WTC11 (cell line): ENCODE results near the gene GABRR3. TPM values are rescaled to one million over a fixed set of nuclear protein-coding genes. Genes with fewer than 3 reads are reported as not detected.

ENCODE experiments used
- ATAC-seq: fragments of 200-7000 bp; cut with Tn5 transposase; 2 replicates; pipeline ENCODE4 v1.10.0; 2021; ENCODE audit warnings: mild to moderate bottlenecking, moderate library complexity
- CTCF ChIA-PET: fragments of 300-600 bp; sonication (Branson Sonifier 250); formaldehyde crosslinking; loops from one replicate; lab custom pipeline; 2021; ENCODE audit warnings: antibody characterized with exemption; lab: Charles Lee
- POLR2A ChIA-PET: fragments of 350-600 bp; sonication (Branson Sonifier 250); formaldehyde crosslinking; loops from one replicate; lab custom pipeline; 2021; ENCODE audit warnings: antibody characterized with exemption; lab: Charles Lee
- DNase-seq: peaks from one replicate; pipeline ENCODE4 v3.0.0; 2021; ENCODE audit warnings: low spot score
- H3K27ac Mint-ChIP-seq: 2 replicates; pipeline ENCODE4 v1.8.0; 2021; ENCODE audit warnings: mixed read lengths
- H3K27me3 Mint-ChIP-seq: 2 replicates; pipeline ENCODE4 v1.8.0; 2021; ENCODE audit warnings: low read depth, mild to moderate bottlenecking, moderate library complexity, mixed read lengths
- H3K36me3 Mint-ChIP-seq: 2 replicates; pipeline ENCODE4 v1.8.0; 2021; ENCODE audit warnings: mixed read lengths
- H3K4me1 Mint-ChIP-seq: 2 replicates; pipeline ENCODE4 v1.8.0; 2022; ENCODE audit warnings: mixed read lengths
- H3K4me3 Mint-ChIP-seq: 2 replicates; pipeline ENCODE4 v1.8.0; 2021; ENCODE audit warnings: mild to moderate bottlenecking, moderate library complexity, mixed read lengths
- H3K9me3 Mint-ChIP-seq: 2 replicates; pipeline ENCODE4 v1.8.0; 2021; ENCODE audit warnings: mixed read lengths
- ATF2 ChIP-seq: sonication (generic); formaldehyde crosslinking; IDR thresholded peaks from 2 replicates; pipeline ENCODE4 v1.8.1; 2022; ENCODE audit warnings: low read depth, missing genetic modification reagents, borderline replicate concordance
- CREM ChIP-seq: sonication (generic); formaldehyde crosslinking; IDR thresholded peaks from 2 replicates; pipeline ENCODE4 v1.8.1; 2022; ENCODE audit warnings: mild to moderate bottlenecking, missing genetic modification reagents, moderate library complexity
- EMX1 ChIP-seq: fragments of 250-450 bp; sonication (Bioruptor Pico); IDR thresholded peaks from 2 replicates; pipeline ENCODE4 v1.8.0; 2021; ENCODE audit warnings: mild to moderate bottlenecking
- ETV6 ChIP-seq: sonication (generic); formaldehyde crosslinking; IDR thresholded peaks from 2 replicates; pipeline ENCODE4 v1.8.1; 2022; ENCODE audit warnings: mild to moderate bottlenecking, missing genetic modification reagents
- FOXK1 ChIP-seq: sonication (generic); formaldehyde crosslinking; IDR thresholded peaks from 2 replicates; pipeline ENCODE4 v1.8.0; 2022; ENCODE audit warnings: mild to moderate bottlenecking, moderate library complexity, missing genetic modification reagents
- FOXP1 ChIP-seq: sonication (generic); formaldehyde crosslinking; IDR thresholded peaks from 2 replicates; pipeline ENCODE4 v1.8.0; 2022; ENCODE audit warnings: missing genetic modification reagents, mild to moderate bottlenecking, moderate library complexity, borderline replicate concordance
- FOXP4 ChIP-seq: sonication (generic); formaldehyde crosslinking; IDR thresholded peaks from 2 replicates; pipeline ENCODE4 v1.8.0; 2022; ENCODE audit warnings: mild to moderate bottlenecking, missing genetic modification reagents
- HMGA2 ChIP-seq: fragments of 250-450 bp; sonication (Bioruptor Pico); IDR thresholded peaks from 2 replicates; pipeline ENCODE4 v1.4.0; 2021; ENCODE audit warnings: mild to moderate bottlenecking, moderate library complexity
- JUN ChIP-seq: sonication (generic); formaldehyde crosslinking; IDR thresholded peaks from 2 replicates; pipeline ENCODE4 v1.8.0; 2023; ENCODE audit warnings: mild to moderate bottlenecking, missing genetic modification reagents
- KAT7 ChIP-seq: sonication (generic); formaldehyde crosslinking; IDR thresholded peaks from 2 replicates; pipeline ENCODE4 v1.8.1; 2023; ENCODE audit warnings: missing genetic modification reagents, mild to moderate bottlenecking, borderline replicate concordance
- MAX ChIP-seq: sonication (generic); formaldehyde crosslinking; IDR thresholded peaks from 2 replicates; pipeline ENCODE4 v1.8.0; 2022; ENCODE audit warnings: mild to moderate bottlenecking, missing genetic modification reagents
- MYBL2 ChIP-seq: sonication (generic); formaldehyde crosslinking; IDR thresholded peaks from 2 replicates; pipeline ENCODE4 v1.8.1; 2023; ENCODE audit warnings: mild to moderate bottlenecking, moderate library complexity, missing genetic modification reagents
- NFYB ChIP-seq: sonication (generic); formaldehyde crosslinking; conservative IDR thresholded peaks from 2 replicates; pipeline ENCODE4 v1.8.0; 2022; ENCODE audit warnings: low read depth, missing genetic modification reagents
- RELA ChIP-seq: sonication (generic); formaldehyde crosslinking; IDR thresholded peaks from 2 replicates; pipeline ENCODE4 v1.8.1; 2022; ENCODE audit warnings: missing genetic modification reagents, mild to moderate bottlenecking, borderline replicate concordance
- SP1 ChIP-seq: sonication (generic); formaldehyde crosslinking; conservative IDR thresholded peaks from 2 replicates; pipeline ENCODE4 v1.8.1; 2022; ENCODE audit warnings: missing genetic modification reagents
- STAT6 ChIP-seq: sonication (generic); formaldehyde crosslinking; conservative IDR thresholded peaks from 2 replicates; pipeline ENCODE4 v1.8.1; 2023; ENCODE audit warnings: mild to moderate bottlenecking, low read depth, missing genetic modification reagents, moderate library complexity
- TCF7 ChIP-seq: sonication (generic); formaldehyde crosslinking; IDR thresholded peaks from 2 replicates; pipeline ENCODE4 v1.8.0; 2022; ENCODE audit warnings: mild to moderate bottlenecking, low read depth, missing genetic modification reagents, moderate library complexity
- TEAD1 ChIP-seq: sonication (generic); formaldehyde crosslinking; IDR thresholded peaks from 2 replicates; pipeline ENCODE4 v1.8.0; 2022; ENCODE audit warnings: mild to moderate bottlenecking, missing genetic modification reagents
- USF1 ChIP-seq: sonication (generic); formaldehyde crosslinking; IDR thresholded peaks from 2 replicates; pipeline ENCODE4 v1.8.0; 2022; ENCODE audit warnings: mild to moderate bottlenecking, missing genetic modification reagents
- USF2 ChIP-seq: sonication (generic); formaldehyde crosslinking; IDR thresholded peaks from 2 replicates; pipeline ENCODE4 v1.8.1; 2023; ENCODE audit warnings: mild to moderate bottlenecking, missing genetic modification reagents, moderate library complexity
- ZNF671 ChIP-seq: fragments of 250-450 bp; sonication (Bioruptor Pico); IDR thresholded peaks from 2 replicates; pipeline ENCODE4 v1.8.0; 2021; ENCODE audit warnings: mild to moderate bottlenecking
- total RNA-seq: library from RNA; stranded (reverse); gene quantifications from 3 replicates; pipeline ENCODE4 v1.2.3, GENCODE V29; 2021
- TF ChIP-seq, protein P1 (sequence below): sonication (generic); formaldehyde crosslinking; IDR thresholded peaks from 2 replicates; pipeline ENCODE4 v1.8.1; 2022; ENCODE audit warnings: mild to moderate bottlenecking, moderate library complexity, missing genetic modification reagents
- TF ChIP-seq, protein P2 (sequence below): sonication (generic); formaldehyde crosslinking; IDR thresholded peaks from 2 replicates; pipeline ENCODE4 v1.8.0; 2023; ENCODE audit warnings: missing genetic modification reagents
- TF ChIP-seq, protein P3 (sequence below): sonication (generic); formaldehyde crosslinking; IDR thresholded peaks from 2 replicates; pipeline ENCODE4 v1.8.1; 2023; ENCODE audit warnings: mild to moderate bottlenecking, missing genetic modification reagents, moderate library complexity

The GABRR3 gene
- total RNA-seq, 1 experiment from 2014 or later, result not detected

GRCh38 chr3:97971679-97972567, 63.2 kb downstream of the GABRR3 start, which contains the start of gene RIOX2:
Gene RIOX2, minus strand, starts transcription at chr3:97972431. Its CDS starts 4,838 bp downstream, at chr3:97967593.
- CTCF ChIA-PET, result interaction anchor here (1.0 to 1.4 kb wide), 2 partner anchors 17 to 51 kb away, joined by 3 read pairs; no protein-coding TSS in a partner anchor
- peaks cover 25% of the 10 kb centered on the region for H3K4me1 Mint-ChIP-seq
- H3K36me3 Mint-ChIP-seq, result no peaks in the 10 kb centered on the region
- H3K9me3 Mint-ChIP-seq, result no peaks in the 10 kb centered on the region
- POLR2A ChIA-PET, result interaction anchor here (0.7 kb wide), 1 partner anchor 150 kb away, joined by 3 read pairs; the partner anchor contains the start of gene CRYBG3
- TF ChIP-seq MAX (CRISPR knock-in tag) (peak; percentile 92), NFYB (CRISPR knock-in tag) (0 out of 2 replicates have a peak, but pooled peaks have one; percentile 21), SP1 (CRISPR knock-in tag) (peak; percentile 52; the same call in 1 of the 2 replicates), FOXK1 (CRISPR knock-in tag) (0 out of 2 replicates have a peak, but pooled peaks have one; percentile 29), JUN (CRISPR knock-in tag) (0 out of 2 replicates have a peak, but pooled peaks have one; percentile 26), ATF2 (CRISPR knock-in tag) (no peak), EMX1 (CRISPR knock-in tag) (0 out of 2 replicates have a peak, but pooled peaks have one; percentile 20), TEAD1 (CRISPR knock-in tag) (0 out of 2 replicates have a peak, but pooled peaks have one; percentile 32), KAT7 (peak; percentile 71; the same call in 1 of the 2 replicates), STAT6 (CRISPR knock-in tag) (no peak), ETV6 (CRISPR knock-in tag) (0 out of 2 replicates have a peak, but pooled peaks have one; percentile 60), TCF7 (CRISPR knock-in tag) (no peak), CREM (CRISPR knock-in tag) (0 out of 2 replicates have a peak, but pooled peaks have one; percentile 31), FOXP1 (CRISPR knock-in tag) (peak; percentile 67), USF2 (peak; percentile 41; the same call in 1 of the 2 replicates), ZNF671 (CRISPR knock-in tag) (no peak), RELA (CRISPR knock-in tag) (no peak), USF1 (CRISPR knock-in tag) (peak; percentile 41; the same call in 1 of the 2 replicates), HMGA2 (CRISPR knock-in tag) (no peak), MYBL2 (CRISPR knock-in tag) (peak; percentile 79; the same call in 1 of the 2 replicates), FOXP4 (peak; percentile 85)
- TF ChIP-seq, protein P1, sequence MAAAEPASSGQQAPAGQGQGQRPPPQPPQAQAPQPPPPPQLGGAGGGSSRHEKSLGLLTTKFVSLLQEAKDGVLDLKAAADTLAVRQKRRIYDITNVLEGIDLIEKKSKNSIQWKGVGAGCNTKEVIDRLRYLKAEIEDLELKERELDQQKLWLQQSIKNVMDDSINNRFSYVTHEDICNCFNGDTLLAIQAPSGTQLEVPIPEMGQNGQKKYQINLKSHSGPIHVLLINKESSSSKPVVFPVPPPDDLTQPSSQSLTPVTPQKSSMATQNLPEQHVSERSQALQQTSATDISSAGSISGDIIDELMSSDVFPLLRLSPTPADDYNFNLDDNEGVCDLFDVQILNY (CRISPR knock-in tag), result 0 out of 2 replicates have a peak, but pooled peaks have one; percentile 26
- TF ChIP-seq, protein P2, sequence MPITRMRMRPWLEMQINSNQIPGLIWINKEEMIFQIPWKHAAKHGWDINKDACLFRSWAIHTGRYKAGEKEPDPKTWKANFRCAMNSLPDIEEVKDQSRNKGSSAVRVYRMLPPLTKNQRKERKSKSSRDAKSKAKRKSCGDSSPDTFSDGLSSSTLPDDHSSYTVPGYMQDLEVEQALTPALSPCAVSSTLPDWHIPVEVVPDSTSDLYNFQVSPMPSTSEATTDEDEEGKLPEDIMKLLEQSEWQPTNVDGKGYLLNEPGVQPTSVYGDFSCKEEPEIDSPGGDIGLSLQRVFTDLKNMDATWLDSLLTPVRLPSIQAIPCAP, result 0 out of 2 replicates have a peak, but pooled peaks have one; percentile 53
- TF ChIP-seq, protein P3, sequence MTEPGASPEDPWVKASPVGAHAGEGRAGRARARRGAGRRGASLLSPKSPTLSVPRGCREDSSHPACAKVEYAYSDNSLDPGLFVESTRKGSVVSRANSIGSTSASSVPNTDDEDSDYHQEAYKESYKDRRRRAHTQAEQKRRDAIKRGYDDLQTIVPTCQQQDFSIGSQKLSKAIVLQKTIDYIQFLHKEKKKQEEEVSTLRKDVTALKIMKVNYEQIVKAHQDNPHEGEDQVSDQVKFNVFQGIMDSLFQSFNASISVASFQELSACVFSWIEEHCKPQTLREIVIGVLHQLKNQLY (CRISPR knock-in tag), result no peak
- no peak within 1 kb of the TSS for H3K27ac Mint-ChIP-seq
- peak; percentile 53 for DNase-seq
- H3K4me3 Mint-ChIP-seq, result peak within 1 kb of the TSS; percentile 81
- ATAC-seq, result peak; percentile 70
- H3K27me3 Mint-ChIP-seq, result peaks cover 21% of the 10 kb centered on the region
